ENCODE data around the gene SHISA9.

Gene SHISA9

GRCh38 chr16:13245713-13246377, 344.4 kb downstream of the SHISA9 start (continued):
- TF ChIP-seq POU6F1 (CRISPR knock-in tag; IDR thresholded peaks at IDR 0.05; ENCODE audit: borderline replicate concordance, low read depth) (no peak), BACH2 (CRISPR knock-in tag; IDR thresholded peaks at IDR 0.05; ENCODE audit: borderline replicate concordance) (no peak)

- no peak for ATAC-seq
- TF ChIP-seq CSDC2 (CRISPR knock-in tag; IDR thresholded peaks at IDR 0.05) (no peak), POU6F1 (CRISPR knock-in tag; IDR thresholded peaks at IDR 0.05; ENCODE audit: borderline replicate concordance, low read depth) (no peak), ZNF8 (CRISPR knock-in tag; IDR thresholded peaks at IDR 0.05) (no peak), PPARA (CRISPR knock-in tag; IDR thresholded peaks at IDR 0.05; ENCODE audit: borderline replicate concordance) (no peak), CSRNP3 (CRISPR knock-in tag; IDR thresholded peaks at IDR 0.05) (no peak), ZFP30 (CRISPR knock-in tag; IDR thresholded peaks at IDR 0.05) (no peak), ZNF565 (CRISPR knock-in tag; conservative IDR thresholded peaks at IDR 0.05; ENCODE audit: low read depth) (no peak), TOX (CRISPR knock-in tag; IDR thresholded peaks at IDR 0.05; ENCODE audit: borderline replicate concordance) (no peak), TCF4 (CRISPR knock-in tag; IDR thresholded peaks at IDR 0.05; ENCODE audit: borderline replicate concordance) (no peak), BACH2 (CRISPR knock-in tag; IDR thresholded peaks at IDR 0.05; ENCODE audit: borderline replicate concordance) (no peak), GLIS3 (CRISPR knock-in tag; IDR thresholded peaks at IDR 0.05) (no peak)
Observed at GRCh38 chr16:13254998-13255614, 353.7 kb downstream of the SHISA9 start.

GRCh38 chr16:13262270-13263090, 361.1 kb downstream of the SHISA9 start:
- TF ChIP-seq OSR1 (CRISPR knock-in tag; IDR thresholded peaks at IDR 0.05), result no peak
- no peak for TF ChIP-seq TOX (CRISPR knock-in tag; IDR thresholded peaks at IDR 0.05; ENCODE audit: borderline replicate concordance)
- TF ChIP-seq ISL1 (CRISPR knock-in tag; IDR thresholded peaks at IDR 0.05), result no peak
- no peak for ATAC-seq

- no peak for ATAC-seq
- no peak for TF ChIP-seq CSDC2 (CRISPR knock-in tag; IDR thresholded peaks at IDR 0.05)
- no peak for TF ChIP-seq TOX (CRISPR knock-in tag; IDR thresholded peaks at IDR 0.05; ENCODE audit: borderline replicate concordance)
- no peak for TF ChIP-seq ZFP3 (CRISPR knock-in tag; IDR thresholded peaks at IDR 0.05)
- no peak for TF ChIP-seq RARB (CRISPR knock-in tag; IDR thresholded peaks at IDR 0.05)
- TF ChIP-seq ZNF70 (CRISPR knock-in tag; IDR thresholded peaks at IDR 0.05), result no peak
- TF ChIP-seq ARNTL (CRISPR knock-in tag; IDR thresholded peaks at IDR 0.05; ENCODE audit: borderline replicate concordance, low read depth), result no peak
- TF ChIP-seq ZC3H10 (CRISPR knock-in tag; IDR thresholded peaks at IDR 0.05), result no peak
- TF ChIP-seq CREB5 (CRISPR knock-in tag; IDR thresholded peaks at IDR 0.05; ENCODE audit: low read depth), result no peak
- no peak for TF ChIP-seq TSHZ2 (CRISPR knock-in tag; IDR thresholded peaks at IDR 0.05)
- no peak for TF ChIP-seq BACH2 (CRISPR knock-in tag; IDR thresholded peaks at IDR 0.05; ENCODE audit: borderline replicate concordance)
- no peak for TF ChIP-seq ESRRG (CRISPR knock-in tag; IDR thresholded peaks at IDR 0.05)
- TF ChIP-seq PATZ1 (CRISPR knock-in tag; IDR thresholded peaks at IDR 0.05; ENCODE audit: borderline replicate concordance), result no peak
- TF ChIP-seq ISL1 (CRISPR knock-in tag; IDR thresholded peaks at IDR 0.05), result no peak
Observed at GRCh38 chr16:13264749-13265552, 363.6 kb downstream of the SHISA9 start.
